BE2C (cell line): ENCODE results near the gene HAUS2.

Source experiments
- DNase-seq: peaks from one replicate; pipeline ENCODE4 v3.0.0-alpha.2; 2020
- H3K27me3 ChIP-seq: fragments of 250-450 bp; sonication (Bioruptor Pico); 2 replicates; pipeline ENCODE4 v1.5.1; 2020; ENCODE audit warnings: mild to moderate bottlenecking
- H3K36me3 ChIP-seq: fragments of 250-450 bp; sonication (Bioruptor Pico); 2 replicates; pipeline ENCODE4 v1.5.1; 2020; ENCODE audit warnings: mild to moderate bottlenecking
- H3K4me1 ChIP-seq: fragments of 250-450 bp; sonication (Bioruptor Pico); 2 replicates; pipeline ENCODE4 v1.5.1; 2020
- H3K4me3 ChIP-seq: 2 replicates; pipeline ENCODE4 v1.5.1; 2011; ENCODE audit warnings: low read depth, low read length
- H3K9me3 ChIP-seq: fragments of 250-450 bp; sonication (Bioruptor Pico); 2 replicates; pipeline ENCODE4 v1.5.1; 2020
- TF ChIP-seq, protein P1 (sequence below): IDR thresholded peaks from 2 replicates; pipeline ENCODE4 v1.5.1; 2012; ENCODE audit warnings: mild to moderate bottlenecking, low read depth, low read length

HAUS2 gene

GRCh38 chr15:42608752-42609488, 60.3 kb downstream of the HAUS2 start:
- no peaks in the 10 kb centered on the region for H3K27me3 ChIP-seq
- peaks cover 10% of the 10 kb centered on the region; the same call in 1 of the 2 replicates for H3K4me1 ChIP-seq
- no peak overlapping the region for H3K4me3 ChIP-seq
- TF ChIP-seq, protein P1, sequence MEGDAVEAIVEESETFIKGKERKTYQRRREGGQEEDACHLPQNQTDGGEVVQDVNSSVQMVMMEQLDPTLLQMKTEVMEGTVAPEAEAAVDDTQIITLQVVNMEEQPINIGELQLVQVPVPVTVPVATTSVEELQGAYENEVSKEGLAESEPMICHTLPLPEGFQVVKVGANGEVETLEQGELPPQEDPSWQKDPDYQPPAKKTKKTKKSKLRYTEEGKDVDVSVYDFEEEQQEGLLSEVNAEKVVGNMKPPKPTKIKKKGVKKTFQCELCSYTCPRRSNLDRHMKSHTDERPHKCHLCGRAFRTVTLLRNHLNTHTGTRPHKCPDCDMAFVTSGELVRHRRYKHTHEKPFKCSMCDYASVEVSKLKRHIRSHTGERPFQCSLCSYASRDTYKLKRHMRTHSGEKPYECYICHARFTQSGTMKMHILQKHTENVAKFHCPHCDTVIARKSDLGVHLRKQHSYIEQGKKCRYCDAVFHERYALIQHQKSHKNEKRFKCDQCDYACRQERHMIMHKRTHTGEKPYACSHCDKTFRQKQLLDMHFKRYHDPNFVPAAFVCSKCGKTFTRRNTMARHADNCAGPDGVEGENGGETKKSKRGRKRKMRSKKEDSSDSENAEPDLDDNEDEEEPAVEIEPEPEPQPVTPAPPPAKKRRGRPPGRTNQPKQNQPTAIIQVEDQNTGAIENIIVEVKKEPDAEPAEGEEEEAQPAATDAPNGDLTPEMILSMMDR: no peak
- H3K36me3 ChIP-seq: no peaks in the 10 kb centered on the region
- DNase-seq: no peak
- no peaks in the 10 kb centered on the region for H3K9me3 ChIP-seq

- TF ChIP-seq, protein P1: no peak
- no peaks in the 10 kb centered on the region for H3K27me3 ChIP-seq
- no peaks in the 10 kb centered on the region for H3K36me3 ChIP-seq
- no peak for DNase-seq
- no peak overlapping the region for H3K4me3 ChIP-seq
- no peaks in the 10 kb centered on the region for H3K9me3 ChIP-seq
- peaks cover 10% of the 10 kb centered on the region; the same call in 1 of the 2 replicates for H3K4me1 ChIP-seq
Observed at GRCh38 chr15:42611532-42611931, 62.9 kb downstream of the HAUS2 start.

DNA sequence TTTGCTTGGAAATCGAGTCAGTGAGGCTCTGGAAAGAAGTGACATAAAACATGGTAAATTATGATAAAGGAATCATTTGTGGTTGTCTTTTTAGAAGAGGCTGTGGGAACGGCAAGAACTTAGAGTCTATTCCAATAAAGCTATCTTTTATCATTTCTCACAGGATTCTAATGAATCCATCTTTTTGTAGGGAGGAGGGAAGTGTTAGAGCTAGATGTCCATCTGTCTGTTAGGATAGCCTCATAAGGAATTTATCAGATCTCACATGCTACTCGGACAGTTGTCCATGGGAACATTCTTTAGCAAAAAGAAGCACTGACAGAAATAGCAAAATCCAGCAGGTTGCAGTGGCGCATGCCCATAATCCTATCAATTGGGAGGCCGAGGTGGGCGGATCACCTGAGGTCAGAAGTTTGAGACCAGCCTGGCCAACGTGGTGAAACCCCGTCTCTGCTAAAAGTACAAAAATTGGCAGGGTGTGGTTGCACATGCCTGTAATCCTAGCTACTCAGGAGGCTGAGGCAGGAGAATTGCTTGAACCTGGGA, 63.8 kb downstream of the HAUS2 start:
- no peak overlapping the region for H3K4me3 ChIP-seq
- no peak for DNase-seq
- no peaks in the 10 kb centered on the region for H3K36me3 ChIP-seq
- H3K27me3 ChIP-seq: no peaks in the 10 kb centered on the region
- peaks cover 10% of the 10 kb centered on the region; the same call in 1 of the 2 replicates for H3K4me1 ChIP-seq
- TF ChIP-seq, protein P1: no peak
- no peaks in the 10 kb centered on the region for H3K9me3 ChIP-seq

- no peak for DNase-seq
- TF ChIP-seq, protein P1: no peak
- no peaks in the 10 kb centered on the region for H3K9me3 ChIP-seq
Observed at GRCh38 chr15:42616107-42616506, 67.5 kb downstream of the HAUS2 start.

More at GRCh38 chr15:42616107-42616506, 67.5 kb downstream of the HAUS2 start:
- no peaks in the 10 kb centered on the region for H3K36me3 ChIP-seq
- H3K4me3 ChIP-seq: no peak overlapping the region
- H3K27me3 ChIP-seq: no peaks in the 10 kb centered on the region
- no peaks in the 10 kb centered on the region for H3K4me1 ChIP-seq
